PC-9 (cell line): ENCODE measurements around the gene ZNF423. TPM values are rescaled to one million over a fixed set of nuclear protein-coding genes. Genes with fewer than 3 reads are reported as not detected.

Experiments used
- BruUV-seq: library from RNA; stranded (reverse); fragments of 400-500 nt; replicated peaks from 2 replicates; lab custom pipeline; 2021; lab: Mats Ljungman, UMichigan
- CTCF ChIA-PET: fragments of 300-600 bp; sonication (Branson Sonifier 250); formaldehyde crosslinking; loops from one replicate; lab custom pipeline; 2022; ENCODE audit warnings: antibody characterized with exemption; lab: Charles Lee
- POLR2A ChIA-PET: fragments of 300-600 bp; sonication (Branson Sonifier 250); formaldehyde crosslinking; loops from one replicate; lab custom pipeline; 2022; ENCODE audit warnings: antibody characterized with exemption; ENCODE audit not compliant: unreplicated experiment; lab: Charles Lee
- DNase-seq, 2 experiments: peaks; one replicate each; pipeline versions ENCODE4 v3.0.0 to v3.0.0-alpha.2; 2015 to 2022; ENCODE audit warnings: mixed read lengths in 1 of 2
- H2AFZ ChIP-seq: fragments of 200-600 bp; sonication (generic); 2 replicates; pipeline ENCODE4 v1.8.1; 2017; ENCODE audit warnings: antibody characterized with exemption
- H3F3A ChIP-seq: fragments of 200-600 bp; sonication (generic); 2 replicates; pipeline ENCODE4 v1.8.1; 2017; ENCODE audit warnings: antibody characterized with exemption, mild to moderate bottlenecking, low read depth; ENCODE audit not compliant: insufficient read depth
- H3K27ac ChIP-seq: fragments of 200-600 bp; sonication (generic); 2 replicates; pipeline ENCODE4 v1.6.1; 2016; ENCODE audit warnings: mixed run types
- H3K27me3 ChIP-seq: fragments of 200-600 bp; sonication (generic); 2 replicates; pipeline ENCODE4 v1.6.1; 2016; ENCODE audit warnings: low read depth, mixed run types; ENCODE audit not compliant: insufficient read depth
- H3K36me3 ChIP-seq: fragments of 200-600 bp; sonication (generic); 2 replicates; pipeline ENCODE4 v1.6.1; 2016; ENCODE audit warnings: low read depth, mixed run types
- H3K4me1 ChIP-seq: fragments of 200-600 bp; sonication (generic); replicated peaks from 2 replicates; pipeline ENCODE4 v1.6.1; 2016; ENCODE audit warnings: mixed run types; ENCODE audit not compliant: insufficient read depth
- H3K4me2 ChIP-seq: fragments of 200-600 bp; sonication (generic); 2 replicates; pipeline ENCODE4 v1.6.1; 2017; ENCODE audit warnings: mixed run types
- H3K4me3 ChIP-seq: fragments of 200-600 bp; sonication (generic); 2 replicates; pipeline ENCODE4 v1.6.1; 2016; ENCODE audit warnings: mixed run types
- H3K79me2 ChIP-seq: fragments of 200-600 bp; sonication (generic); 2 replicates; pipeline ENCODE4 v1.6.1; 2017; ENCODE audit warnings: low read depth, mixed run types
- H3K9me2 ChIP-seq: fragments of 200-600 bp; sonication (generic); 2 replicates; pipeline ENCODE4 v1.8.1; 2017; ENCODE audit warnings: mild to moderate bottlenecking; ENCODE audit not compliant: insufficient read depth
- H3K9me3 ChIP-seq: fragments of 200-600 bp; sonication (generic); 2 replicates; pipeline ENCODE4 v1.8.1; 2016; ENCODE audit warnings: low read depth; ENCODE audit not compliant: insufficient read depth
- H4K20me1 ChIP-seq: fragments of 200-600 bp; sonication (generic); 2 replicates; pipeline ENCODE4 v1.8.1; 2017; ENCODE audit not compliant: insufficient read depth
- CTCF ChIP-seq: fragments of 200-600 bp; sonication (generic); conservative IDR thresholded peaks from 2 replicates; pipeline ENCODE4 v1.6.1; 2017; ENCODE audit warnings: mixed run types, antibody characterized with exemption, mild to moderate bottlenecking, moderate library complexity
- EZH2 ChIP-seq: fragments of 200-600 bp; sonication (generic); IDR thresholded peaks from 2 replicates; pipeline ENCODE4 v1.8.0; 2017; ENCODE audit warnings: antibody characterized with exemption, low read depth
- intact Hi-C: fragments of 100-400 bp; cut with micrococcal nuclease; formaldehyde crosslinking; loops from one replicate; pipeline ENCODE4 v1.10.0; 2022; ENCODE audit not compliant: unreplicated experiment
- total RNA-seq: library from RNA; stranded (reverse); gene quantifications from 2 replicates; pipeline ENCODE4 v1.2.3, GENCODE V29; 2021

ZNF423 gene
- total RNA-seq, 1 experiment from 2014 or later = not detected

DNA sequence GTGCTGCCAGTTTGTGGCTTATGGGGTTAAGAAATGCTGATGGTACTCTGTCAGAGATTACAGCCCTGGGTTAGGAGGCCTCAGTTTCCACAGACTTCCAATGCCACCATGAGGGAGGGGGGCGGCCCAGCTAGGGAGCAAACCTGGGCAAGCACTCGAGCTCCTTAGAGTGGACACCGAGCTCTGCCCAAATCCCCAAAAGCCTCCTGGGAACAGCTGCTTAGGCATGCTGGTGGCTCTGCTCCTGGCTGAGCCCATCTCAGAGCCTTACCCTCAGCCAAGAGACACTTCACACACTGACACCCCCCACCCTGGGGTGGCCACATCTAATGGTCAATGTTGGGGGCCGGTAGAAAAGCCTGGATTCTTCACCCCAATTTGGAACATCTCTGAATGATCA, 416.2 kb downstream of the ZNF423 start:
- H3K27me3 ChIP-seq = peaks cover 96% of the 10 kb centered on the region
- H3K36me3 ChIP-seq = no peaks in the 10 kb centered on the region
- no peaks in the 10 kb centered on the region for H3K4me1 ChIP-seq
- BruUV-seq = no TSS peak
- H3F3A ChIP-seq = no peaks in the 10 kb centered on the region
- CTCF ChIA-PET = no interaction called here
- no peak overlapping the region for H3K4me2 ChIP-seq
- TF ChIP-seq CTCF (no peak), EZH2 (no peak)
- H3K4me3 ChIP-seq = no peak overlapping the region
- POLR2A ChIA-PET = no interaction called here
- no peaks in the 10 kb centered on the region for H3K9me2 ChIP-seq
- H3K79me2 ChIP-seq = no peaks in the 10 kb centered on the region
- intact Hi-C loops = no loop called here
- no peak for DNase-seq
- H3K27ac ChIP-seq = no peak overlapping the region
- H2AFZ ChIP-seq = no peak overlapping the region
- H3K9me3 ChIP-seq = no peaks in the 10 kb centered on the region
- no peaks in the 10 kb centered on the region for H4K20me1 ChIP-seq

GRCh38 chr16:49439050-49439449, 416.9 kb downstream of the ZNF423 start:
- Histone ChIP-seq H3K36me3 (no peaks in the 10 kb centered on the region), H3K79me2 (no peaks in the 10 kb centered on the region), H3K9me2 (no peaks in the 10 kb centered on the region), H4K20me1 (no peaks in the 10 kb centered on the region), H3K4me2 (no peak overlapping the region), H3K4me1 (no peaks in the 10 kb centered on the region), H3F3A (no peaks in the 10 kb centered on the region), H3K27ac (no peak overlapping the region), H3K9me3 (no peaks in the 10 kb centered on the region), H2AFZ (no peak overlapping the region), H3K27me3 (peaks cover 92% of the 10 kb centered on the region), H3K4me3 (no peak overlapping the region)
- ChIA-PET POLR2A (no interaction called here), CTCF (no interaction called here)
- no TSS peak for BruUV-seq
- DNase-seq = no peak
- intact Hi-C loops = no loop called here
- no peak for TF ChIP-seq EZH2

Other genes starting within 250 kb of the ZNF423 start
- gene CNEP1R1, start 169.1 kb upstream of the ZNF423 start, total RNA-seq = 10.4 and 12.2 TPM in 2 replicates
- 11.5 and 14.3 TPM in 2 replicates for gene HEATR3, start 209.9 kb upstream of the ZNF423 start, total RNA-seq